Measurements from ENCODE around the gene SLC4A1. TPM values are rescaled to one million over a fixed set of nuclear protein-coding genes. Genes with fewer than 3 reads are reported as not detected.

SLC4A1 gene
- total RNA-seq, 4 donors from 2014 or later = 0.11 to 0.20 TPM; not detected in 2

DNA sequence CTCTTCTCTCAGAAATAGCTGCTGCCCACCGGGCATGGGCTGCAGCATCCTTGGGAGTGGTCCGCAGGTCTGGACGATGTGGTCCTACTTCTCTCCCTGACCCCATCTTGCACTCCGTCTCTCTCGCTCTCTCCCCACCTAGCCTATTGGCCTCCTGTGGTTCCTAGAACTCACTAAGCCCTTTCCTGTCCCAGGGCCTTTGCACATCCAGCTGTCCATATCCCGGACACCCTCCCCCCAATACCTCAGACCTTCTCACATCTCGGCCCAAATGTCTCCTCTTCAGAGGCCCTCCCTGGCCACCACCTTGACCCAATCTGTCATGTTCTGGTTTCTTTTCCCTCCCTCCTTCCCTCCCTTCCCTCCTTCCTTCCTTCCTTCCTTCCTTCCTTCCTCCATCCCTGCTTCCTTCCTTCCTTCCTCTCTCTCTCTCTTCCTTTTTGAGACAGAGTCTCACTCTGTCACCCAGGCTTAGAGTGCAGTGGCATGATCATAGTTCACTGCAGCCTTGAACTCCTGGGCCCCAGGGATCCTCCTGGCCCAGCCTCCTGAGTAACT is 4.5 kb downstream of the SLC4A1 start:
- in situ Hi-C loops (cut with MboI; ENCODE audit: low sequenced_read_pairs in 4 of 4) = no loop called here
- H3K4me1 ChIP-seq = no peaks in the 10 kb centered on the region
- no peak overlapping the region for H3K27ac ChIP-seq
- TF ChIP-seq POLR2A (IDR thresholded peaks at IDR 0.05) = no peak
- TF ChIP-seq, protein P1, sequence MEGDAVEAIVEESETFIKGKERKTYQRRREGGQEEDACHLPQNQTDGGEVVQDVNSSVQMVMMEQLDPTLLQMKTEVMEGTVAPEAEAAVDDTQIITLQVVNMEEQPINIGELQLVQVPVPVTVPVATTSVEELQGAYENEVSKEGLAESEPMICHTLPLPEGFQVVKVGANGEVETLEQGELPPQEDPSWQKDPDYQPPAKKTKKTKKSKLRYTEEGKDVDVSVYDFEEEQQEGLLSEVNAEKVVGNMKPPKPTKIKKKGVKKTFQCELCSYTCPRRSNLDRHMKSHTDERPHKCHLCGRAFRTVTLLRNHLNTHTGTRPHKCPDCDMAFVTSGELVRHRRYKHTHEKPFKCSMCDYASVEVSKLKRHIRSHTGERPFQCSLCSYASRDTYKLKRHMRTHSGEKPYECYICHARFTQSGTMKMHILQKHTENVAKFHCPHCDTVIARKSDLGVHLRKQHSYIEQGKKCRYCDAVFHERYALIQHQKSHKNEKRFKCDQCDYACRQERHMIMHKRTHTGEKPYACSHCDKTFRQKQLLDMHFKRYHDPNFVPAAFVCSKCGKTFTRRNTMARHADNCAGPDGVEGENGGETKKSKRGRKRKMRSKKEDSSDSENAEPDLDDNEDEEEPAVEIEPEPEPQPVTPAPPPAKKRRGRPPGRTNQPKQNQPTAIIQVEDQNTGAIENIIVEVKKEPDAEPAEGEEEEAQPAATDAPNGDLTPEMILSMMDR (IDR thresholded peaks at IDR 0.05 in 4 of 5, conservative IDR thresholded peaks at IDR 0.05 in 1 of 5) = no peak
- no peak overlapping the region for H3K4me3 ChIP-seq
- DNase-seq = no peak
- no peaks in the 10 kb centered on the region for H3K9me3 ChIP-seq
- no peak for ATAC-seq
- no peaks in the 10 kb centered on the region for H3K36me3 ChIP-seq
- intact Hi-C loops (cut with DNase I; ENCODE audit: low total_unique reads) = no loop called here
- H3K27me3 ChIP-seq = no peaks in the 10 kb centered on the region

DNA sequence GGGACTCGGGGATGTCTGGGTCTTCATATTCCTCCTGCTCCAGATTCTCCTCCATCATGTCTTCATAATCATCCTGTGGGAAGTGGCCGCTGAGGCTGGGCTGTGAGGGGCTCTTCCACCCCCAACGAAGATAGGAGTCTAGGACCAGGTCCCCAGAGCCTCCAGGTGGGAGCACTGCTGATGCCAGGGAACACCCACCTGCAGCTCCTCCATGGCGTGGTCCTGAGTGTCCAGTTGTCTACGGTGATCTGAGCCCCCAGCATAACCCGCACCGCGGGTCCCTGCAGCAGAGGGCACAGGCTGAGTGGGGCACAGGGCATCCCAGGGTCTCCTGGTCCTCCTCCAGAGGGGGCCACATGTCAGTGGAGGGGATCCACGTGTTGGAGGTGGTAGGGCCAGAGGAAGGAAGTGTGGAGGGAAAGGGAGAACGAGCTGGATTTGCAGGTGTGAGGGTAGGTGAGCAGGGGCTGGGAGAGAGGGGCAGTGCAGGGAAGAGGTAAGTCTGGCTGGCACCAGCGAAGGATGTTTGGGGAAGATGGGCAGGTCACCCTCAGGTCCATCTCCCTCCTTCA is 5.2 kb downstream of the SLC4A1 start:
- in situ Hi-C loops (cut with MboI; ENCODE audit: low sequenced_read_pairs in 4 of 4) (no loop called here), intact Hi-C loops (cut with DNase I; ENCODE audit: low total_unique reads) (no loop called here)
- Histone ChIP-seq H3K36me3 (no peaks in the 10 kb centered on the region), H3K27ac (no peak overlapping the region), H3K4me1 (no peaks in the 10 kb centered on the region), H3K27me3 (no peaks in the 10 kb centered on the region), H3K9me3 (no peaks in the 10 kb centered on the region), H3K4me3 (no peak overlapping the region)
- TF ChIP-seq POLR2A (IDR thresholded peaks at IDR 0.05) = no peak
- TF ChIP-seq, protein P1 (IDR thresholded peaks at IDR 0.05 in 4 of 5, conservative IDR thresholded peaks at IDR 0.05 in 1 of 5) = no peak
- ATAC-seq = no peak
- no peak for DNase-seq

DNA sequence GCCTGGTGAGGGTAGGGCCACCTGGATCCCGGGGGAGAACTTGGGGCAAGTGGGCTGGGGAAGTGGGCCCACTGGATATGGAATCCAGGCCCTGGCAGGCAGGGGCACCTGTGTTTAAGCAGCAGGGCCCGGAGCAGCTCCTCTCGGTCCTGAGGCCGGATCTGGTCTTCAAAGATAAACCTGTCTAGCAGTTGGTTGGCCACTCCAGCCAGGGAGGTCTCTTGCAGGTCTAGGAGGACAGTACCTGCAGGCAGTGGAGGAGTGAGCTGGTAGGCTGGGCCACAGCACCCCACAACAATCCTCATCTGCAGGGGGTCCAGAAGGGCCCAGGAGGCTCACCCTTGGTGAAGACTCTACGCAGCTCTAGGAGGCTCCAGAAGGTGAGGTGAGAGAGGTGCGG is 7.6 kb downstream of the SLC4A1 start:
- no peak overlapping the region for H3K27ac ChIP-seq
- in situ Hi-C loops (cut with MboI; ENCODE audit: low sequenced_read_pairs in 4 of 4) (no loop called here), intact Hi-C loops (cut with DNase I; ENCODE audit: low total_unique reads) (no loop called here)
- H3K9me3 ChIP-seq = no peaks in the 10 kb centered on the region
- no peak for ATAC-seq
- H3K4me3 ChIP-seq = no peak overlapping the region
- H3K27me3 ChIP-seq = no peaks in the 10 kb centered on the region
- no peaks in the 10 kb centered on the region for H3K36me3 ChIP-seq
- TF ChIP-seq, protein P1 (IDR thresholded peaks at IDR 0.05 in 4 of 5, conservative IDR thresholded peaks at IDR 0.05 in 1 of 5) = no peak
- TF ChIP-seq POLR2A (IDR thresholded peaks at IDR 0.05) = no peak
- no peak for DNase-seq
- H3K4me1 ChIP-seq = no peaks in the 10 kb centered on the region

DNA sequence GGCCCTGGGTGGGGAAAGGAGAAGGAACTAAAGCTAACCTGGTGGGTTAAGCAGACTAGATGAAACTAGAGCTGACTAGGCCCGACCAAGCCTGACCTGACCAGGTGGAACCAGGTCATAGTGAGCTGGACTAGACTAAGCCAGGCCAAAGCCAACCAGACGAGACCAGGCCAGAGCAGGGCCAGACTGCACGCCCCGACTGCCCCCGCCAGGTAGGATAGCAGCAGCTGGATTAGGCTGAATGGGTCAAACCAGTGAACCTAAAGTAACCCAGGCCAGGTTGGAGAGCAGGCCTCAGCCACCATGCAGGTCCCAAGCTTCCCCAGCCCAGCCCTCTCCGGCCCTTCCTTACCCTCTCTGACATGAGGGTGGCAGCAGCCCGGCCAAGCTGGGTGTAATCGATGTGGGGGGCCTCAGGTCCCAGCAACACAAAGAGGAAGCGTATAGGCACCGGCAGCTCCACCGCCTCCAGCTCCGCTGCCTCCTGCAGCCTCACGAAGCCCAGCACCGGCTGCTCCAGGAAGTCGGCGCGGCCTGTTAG is 9.1 kb downstream of the SLC4A1 start:
- H3K27me3 ChIP-seq = no peaks in the 10 kb centered on the region
- no peaks in the 10 kb centered on the region for H3K4me1 ChIP-seq
- H3K9me3 ChIP-seq = no peaks in the 10 kb centered on the region
- no peak for TF ChIP-seq POLR2A (IDR thresholded peaks at IDR 0.05)
- TF ChIP-seq, protein P1 (IDR thresholded peaks at IDR 0.05 in 4 of 5, conservative IDR thresholded peaks at IDR 0.05 in 1 of 5) = no peak
- no peaks in the 10 kb centered on the region for H3K36me3 ChIP-seq
- in situ Hi-C loops (cut with MboI; ENCODE audit: low sequenced_read_pairs in 4 of 4) (no loop called here), intact Hi-C loops (cut with DNase I; ENCODE audit: low total_unique reads) (no loop called here)
- H3K4me3 ChIP-seq = no peak overlapping the region
- H3K27ac ChIP-seq = no peak overlapping the region
- ATAC-seq (no peak), DNase-seq (no peak)
